Measurements from ENCODE around the gene SRMS.

DNA sequence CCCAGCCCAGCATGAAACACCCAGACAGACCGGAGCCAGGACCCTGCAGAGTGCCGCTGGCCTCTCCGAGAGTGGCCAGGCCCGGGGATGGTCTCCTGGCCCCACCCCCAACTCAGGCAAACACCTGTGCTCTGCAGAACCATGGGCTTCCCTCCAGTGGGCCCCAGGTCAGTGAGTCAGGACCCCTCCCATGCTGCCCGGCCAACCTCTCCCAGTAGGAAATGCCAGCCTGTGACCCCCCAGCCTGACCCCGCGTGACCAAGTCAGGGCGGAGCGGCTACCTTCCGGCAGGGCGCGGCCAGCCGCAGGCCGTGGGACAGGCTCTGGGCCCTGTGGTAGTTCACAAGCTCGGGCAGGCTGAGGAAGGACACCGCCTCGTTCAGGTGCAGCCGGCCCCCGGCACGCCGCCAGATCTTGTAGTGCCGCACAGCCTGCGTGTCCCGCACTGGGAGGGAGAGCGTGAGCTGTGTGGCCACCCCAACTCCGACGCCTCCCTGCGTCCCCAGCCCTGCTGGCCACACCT is 13.6 kb downstream of the SRMS start:
- TF ChIP-seq, protein P1, sequence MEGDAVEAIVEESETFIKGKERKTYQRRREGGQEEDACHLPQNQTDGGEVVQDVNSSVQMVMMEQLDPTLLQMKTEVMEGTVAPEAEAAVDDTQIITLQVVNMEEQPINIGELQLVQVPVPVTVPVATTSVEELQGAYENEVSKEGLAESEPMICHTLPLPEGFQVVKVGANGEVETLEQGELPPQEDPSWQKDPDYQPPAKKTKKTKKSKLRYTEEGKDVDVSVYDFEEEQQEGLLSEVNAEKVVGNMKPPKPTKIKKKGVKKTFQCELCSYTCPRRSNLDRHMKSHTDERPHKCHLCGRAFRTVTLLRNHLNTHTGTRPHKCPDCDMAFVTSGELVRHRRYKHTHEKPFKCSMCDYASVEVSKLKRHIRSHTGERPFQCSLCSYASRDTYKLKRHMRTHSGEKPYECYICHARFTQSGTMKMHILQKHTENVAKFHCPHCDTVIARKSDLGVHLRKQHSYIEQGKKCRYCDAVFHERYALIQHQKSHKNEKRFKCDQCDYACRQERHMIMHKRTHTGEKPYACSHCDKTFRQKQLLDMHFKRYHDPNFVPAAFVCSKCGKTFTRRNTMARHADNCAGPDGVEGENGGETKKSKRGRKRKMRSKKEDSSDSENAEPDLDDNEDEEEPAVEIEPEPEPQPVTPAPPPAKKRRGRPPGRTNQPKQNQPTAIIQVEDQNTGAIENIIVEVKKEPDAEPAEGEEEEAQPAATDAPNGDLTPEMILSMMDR (IDR thresholded peaks at IDR 0.05; ENCODE audit: low read depth, low read length), result no peak
- no peak for TF ChIP-seq EZH2phosphoT487 (IDR thresholded peaks at IDR 0.05; ENCODE audit: low read depth)

All from OCI-LY3 (cell line).